ENCODE results near the gene UPP2.

The UPP2 gene

GRCh38 chr2:158125756-158126498 is 24.3 kb downstream of the UPP2 start:
- TF ChIP-seq EZH2phosphoT487 (conservative IDR thresholded peaks at IDR 0.05; ENCODE audit: low read length) (no peak), CTCF (IDR thresholded peaks at IDR 0.05; ENCODE audit: insufficient read depth, low read length, poor library complexity, severe bottlenecking) (no peak)
- no peaks in the 10 kb centered on the region for H3F3A ChIP-seq (ENCODE audit: insufficient read depth)
- no peak overlapping the region for H3K27ac ChIP-seq (ENCODE audit: low read depth, low read length)
- H3K36me3 ChIP-seq (ENCODE audit: low read length) = no peaks in the 10 kb centered on the region
- no peak overlapping the region for H3K9ac ChIP-seq (ENCODE audit: low read length)
- H3K79me2 ChIP-seq (ENCODE audit: insufficient read depth, low read length) = no peaks in the 10 kb centered on the region
- H3K9me3 ChIP-seq (ENCODE audit: insufficient read depth, low read length) = no peaks in the 10 kb centered on the region
- H3K9me2 ChIP-seq (replicated peaks; ENCODE audit: insufficient read depth, low read length) = no peaks in the 10 kb centered on the region
- no peaks in the 10 kb centered on the region for H4K20me1 ChIP-seq (ENCODE audit: low read depth, low read length)
- H2AFZ ChIP-seq (ENCODE audit: low read depth, low read length, severe bottlenecking) = no peak overlapping the region
- no peak overlapping the region for H3K4me2 ChIP-seq (ENCODE audit: low read depth, low read length, poor library complexity, severe bottlenecking)
- H3K27me3 ChIP-seq (ENCODE audit: low read length) = no peaks in the 10 kb centered on the region
- H3K4me3 ChIP-seq (ENCODE audit: insufficient read depth, low read length, poor library complexity, severe bottlenecking) = no peak overlapping the region

DNA sequence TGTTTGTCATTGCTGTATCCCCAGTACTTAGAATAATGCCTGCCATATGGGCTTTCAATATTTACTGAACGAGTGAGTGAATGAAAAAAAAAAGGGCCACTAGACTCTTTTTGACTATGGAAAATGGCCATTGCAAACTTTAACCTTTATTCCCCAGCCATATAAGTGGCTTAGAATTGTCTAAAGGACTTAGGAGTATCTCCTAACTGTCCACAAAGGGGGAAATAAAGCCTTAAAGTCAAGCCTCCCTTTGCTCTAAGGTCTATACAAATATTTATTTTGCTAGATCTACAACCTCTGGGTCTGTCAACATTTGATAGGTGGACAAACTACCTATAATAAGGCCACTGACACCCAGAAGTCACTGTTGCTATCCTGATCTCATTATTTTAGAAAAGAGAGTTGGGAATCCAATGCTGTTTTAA is 25.7 kb downstream of the UPP2 start:
- H4K20me1 ChIP-seq (ENCODE audit: low read depth, low read length) = no peaks in the 10 kb centered on the region
- H3K4me3 ChIP-seq (ENCODE audit: insufficient read depth, low read length, poor library complexity, severe bottlenecking) = no peak overlapping the region
- no peaks in the 10 kb centered on the region for H3K9me2 ChIP-seq (replicated peaks; ENCODE audit: insufficient read depth, low read length)
- no peak overlapping the region for H3K27ac ChIP-seq (ENCODE audit: low read depth, low read length)
- no peak overlapping the region for H2AFZ ChIP-seq (ENCODE audit: low read depth, low read length, severe bottlenecking)
- no peak overlapping the region for H3K9ac ChIP-seq (ENCODE audit: low read length)
- H3K27me3 ChIP-seq (ENCODE audit: low read length) = no peaks in the 10 kb centered on the region
- no peak overlapping the region for H3K4me2 ChIP-seq (ENCODE audit: low read depth, low read length, poor library complexity, severe bottlenecking)
- no peaks in the 10 kb centered on the region for H3K36me3 ChIP-seq (ENCODE audit: low read length)
- TF ChIP-seq CTCF (IDR thresholded peaks at IDR 0.05; ENCODE audit: insufficient read depth, low read length, poor library complexity, severe bottlenecking) (no peak), EZH2phosphoT487 (conservative IDR thresholded peaks at IDR 0.05; ENCODE audit: low read length) (no peak)
- H3K79me2 ChIP-seq (ENCODE audit: insufficient read depth, low read length) = no peaks in the 10 kb centered on the region
- H3K9me3 ChIP-seq (ENCODE audit: insufficient read depth, low read length) = no peaks in the 10 kb centered on the region
- H3F3A ChIP-seq (ENCODE audit: insufficient read depth) = no peaks in the 10 kb centered on the region

GRCh38 chr2:158128168-158128973 is 26.7 kb downstream of the UPP2 start:
- Histone ChIP-seq H3K9me2 (replicated peaks; ENCODE audit: insufficient read depth, low read length) (no peaks in the 10 kb centered on the region), H3K9ac (ENCODE audit: low read length) (no peak overlapping the region), H3K9me3 (ENCODE audit: insufficient read depth, low read length) (no peaks in the 10 kb centered on the region), H3K36me3 (ENCODE audit: low read length) (no peaks in the 10 kb centered on the region), H2AFZ (ENCODE audit: low read depth, low read length, severe bottlenecking) (no peak overlapping the region), H3K4me3 (ENCODE audit: insufficient read depth, low read length, poor library complexity, severe bottlenecking) (no peak overlapping the region), H3K4me2 (ENCODE audit: low read depth, low read length, poor library complexity, severe bottlenecking) (no peak overlapping the region), H4K20me1 (ENCODE audit: low read depth, low read length) (no peaks in the 10 kb centered on the region), H3K27me3 (ENCODE audit: low read length) (no peaks in the 10 kb centered on the region), H3K79me2 (ENCODE audit: insufficient read depth, low read length) (no peaks in the 10 kb centered on the region), H3K27ac (ENCODE audit: low read depth, low read length) (no peak overlapping the region), H3F3A (ENCODE audit: insufficient read depth) (no peaks in the 10 kb centered on the region)
- TF ChIP-seq EZH2phosphoT487 (conservative IDR thresholded peaks at IDR 0.05; ENCODE audit: low read length) (no peak), CTCF (IDR thresholded peaks at IDR 0.05; ENCODE audit: insufficient read depth, low read length, poor library complexity, severe bottlenecking) (no peak)
